HL-60 (cell line): ENCODE results near the gene NDUFAF7.

ENCODE experiments used
- CTCF ChIP-seq: IDR thresholded peaks from one replicate; pipeline ENCODE4 v1.5.1; 2011; ENCODE audit warnings: low read length, control low read depth, inconsistent platforms; ENCODE audit not compliant: insufficient read depth
- GABPA ChIP-seq: IDR thresholded peaks from 2 replicates; pipeline ENCODE4 v1.6.1; 2012; ENCODE audit warnings: low read depth
- POLR2AphosphoS5 ChIP-seq: IDR thresholded peaks from 2 replicates; pipeline ENCODE4 v1.6.1; 2012; ENCODE audit warnings: low read depth
- REST ChIP-seq: IDR thresholded peaks from 2 replicates; pipeline ENCODE4 v1.6.1; 2012; ENCODE audit warnings: low read depth; ENCODE audit not compliant: insufficient replicate concordance
- SPI1 ChIP-seq: IDR thresholded peaks from 2 replicates; pipeline ENCODE4 v1.6.1; 2012; ENCODE audit warnings: low read depth, mild to moderate bottlenecking, borderline replicate concordance

DNA sequence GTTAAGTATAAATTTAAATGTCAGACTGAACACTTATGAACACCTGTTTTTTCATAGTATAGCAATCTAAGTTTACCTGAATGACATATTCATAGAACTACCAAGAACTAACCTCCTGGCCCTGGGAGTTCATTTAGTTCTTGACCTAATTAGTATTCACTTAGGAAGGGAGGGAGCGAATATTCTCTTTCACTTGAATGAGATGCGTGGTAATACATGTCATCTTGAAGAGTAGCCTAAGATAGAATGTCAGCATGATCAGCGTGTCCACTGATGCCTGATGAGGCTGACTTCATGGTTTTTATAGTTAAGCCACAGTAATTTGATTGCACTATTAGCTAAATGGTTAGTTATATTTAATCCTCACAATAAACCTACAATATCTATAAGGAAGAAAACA lies 13.3 kb downstream of the NDUFAF7 start:
- TF ChIP-seq CTCF: no peak
- TF ChIP-seq GABPA: no peak
- no peak for TF ChIP-seq POLR2AphosphoS5
- TF ChIP-seq REST: no peak
- TF ChIP-seq SPI1: no peak
